ENCODE results near the gene CATSPERB.
A peak's percentile ranks its signal among the peaks of the same experiment; 100 is the strongest.
"Not testable (repeated sequence)": the region's sequence is repeated elsewhere in the genome, so short reads cannot be mapped to it uniquely, and the experiment has no call there.

Gene CATSPERB

DNA sequence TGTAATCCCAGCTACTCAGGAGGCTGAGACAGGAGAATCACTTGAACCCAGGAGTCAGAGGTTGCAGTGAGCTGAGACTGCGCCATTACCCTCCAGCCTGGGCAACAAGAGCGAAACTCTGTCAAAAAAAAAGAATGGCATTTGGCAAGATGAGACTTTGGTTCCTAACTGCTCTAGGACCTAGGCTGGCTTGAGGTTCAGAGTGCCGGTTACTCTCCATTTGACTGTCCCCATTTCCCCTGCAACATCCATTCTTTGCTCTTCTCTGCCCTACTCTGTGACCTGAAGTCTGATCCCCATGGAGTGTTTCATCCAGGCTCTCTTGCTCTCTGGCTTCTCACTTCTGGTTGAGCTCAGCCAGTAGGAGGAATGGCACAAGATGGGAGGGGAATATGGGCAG, 195.6 kb downstream of the CATSPERB start:
- Histone ChIP-seq H3K36me3 (ENCODE audit: control insufficient read depth in 2 of 2, insufficient read depth in 1 of 2, low read length in 2 of 2) (no peaks in the 10 kb centered on the region), H3K27ac (ENCODE audit: extremely low read depth, low read depth, low read length) (no peak overlapping the region), H3K4me1 (ENCODE audit: control insufficient read depth, insufficient read depth, low read length) (no peaks in the 10 kb centered on the region), H3K4me3 (ENCODE audit: low read depth, low read length) (no peak overlapping the region), H3K9me3 (ENCODE audit: control insufficient read depth, insufficient read depth, low read depth, low read length) (no peaks in the 10 kb centered on the region)
- no peak for TF ChIP-seq MEIS1 (CRISPR knock-in tag; IDR thresholded peaks at IDR 0.05; ENCODE audit: borderline replicate concordance)
- no peak for TF ChIP-seq SP7 (tag by site-specific recombination; IDR thresholded peaks at IDR 0.05)
- TF ChIP-seq ZNF26 (tag by site-specific recombination; IDR thresholded peaks at IDR 0.05): no peak
- TF ChIP-seq GLI2 (tag by site-specific recombination; IDR thresholded peaks at IDR 0.05; ENCODE audit: borderline replicate concordance, low read depth): no peak
- no peak for TF ChIP-seq ZNF404 (tag by site-specific recombination; IDR thresholded peaks at IDR 0.05)
- no peak for TF ChIP-seq ZNF544 (tag by site-specific recombination; IDR thresholded peaks at IDR 0.05)
- TF ChIP-seq ZFP37 (tag by site-specific recombination; IDR thresholded peaks at IDR 0.05): no peak
- no peak for TF ChIP-seq ZNF391 (tag by site-specific recombination; IDR thresholded peaks at IDR 0.05; ENCODE audit: borderline replicate concordance, low read depth)
- TF ChIP-seq ZNF184 (tag by site-specific recombination; IDR thresholded peaks at IDR 0.05): no peak
- no peak for TF ChIP-seq ZNF654 (tag by site-specific recombination; IDR thresholded peaks at IDR 0.05; ENCODE audit: low read depth)
- no peak for TF ChIP-seq ZNF501 (tag by site-specific recombination; IDR thresholded peaks at IDR 0.05)
- TF ChIP-seq ZNF138 (tag by site-specific recombination; IDR thresholded peaks at IDR 0.05; ENCODE audit: borderline replicate concordance): no peak
- TF ChIP-seq ZNF362 (tag by site-specific recombination; IDR thresholded peaks at IDR 0.05): no peak
- ChIA-PET POLR2A (no interaction called here), CTCF (no interaction called here)

DNA sequence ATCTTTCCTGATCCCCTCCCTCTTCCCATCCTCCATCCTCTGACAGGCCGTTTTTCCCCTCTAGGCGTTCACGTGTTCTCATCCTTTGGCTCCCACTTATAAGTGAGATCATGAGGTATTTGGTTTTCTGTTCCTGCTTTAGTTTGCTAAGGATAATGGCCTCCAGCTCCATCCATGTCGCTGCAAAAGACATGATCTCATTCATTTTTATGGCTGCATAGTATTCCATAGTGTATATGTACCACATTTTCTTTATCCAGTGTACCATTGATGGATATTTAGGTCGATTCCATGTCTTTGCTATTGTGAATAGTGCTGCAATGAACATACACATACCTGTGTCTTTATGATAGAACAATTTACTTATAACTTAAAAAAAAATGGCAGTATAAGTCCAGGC, 197.8 kb downstream of the CATSPERB start:
- CTCF ChIA-PET: interaction anchor here (0.9 kb wide), 1 partner anchor 377 kb away, joined by 3 read pairs; no protein-coding TSS in a partner anchor
- POLR2A ChIA-PET; H3K4me1 ChIP-seq (ENCODE audit: control insufficient read depth, insufficient read depth, low read length); H3K36me3 ChIP-seq (ENCODE audit: control insufficient read depth in 2 of 2, insufficient read depth in 1 of 2, low read length in 2 of 2); H3K9me3 ChIP-seq (ENCODE audit: control insufficient read depth, insufficient read depth, low read depth, low read length); H3K27ac ChIP-seq (ENCODE audit: extremely low read depth, low read depth, low read length); H3K4me3 ChIP-seq (ENCODE audit: low read depth, low read length): not testable (repeated sequence)
- peak; percentile 74 for TF ChIP-seq ZNF146 (tag by site-specific recombination; IDR thresholded peaks at IDR 0.05)

DNA sequence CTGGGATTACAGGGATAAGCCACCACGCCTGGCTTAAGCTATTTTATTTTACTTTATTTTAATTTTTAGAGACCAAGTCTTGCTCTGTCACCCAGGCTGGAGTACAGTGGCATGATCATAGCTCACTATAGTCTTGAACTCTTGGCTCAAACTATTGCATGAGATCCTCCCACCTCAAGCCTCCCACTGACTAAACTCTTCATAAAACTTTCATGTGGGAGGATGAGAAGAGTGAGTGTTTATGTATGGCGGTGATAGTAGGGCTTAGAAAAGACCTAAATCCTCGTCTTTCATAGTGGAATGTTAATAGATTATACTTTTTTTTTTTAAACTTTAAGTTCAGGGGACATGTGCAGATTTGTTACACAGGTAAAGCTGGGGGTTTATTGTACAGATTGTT, 198.3 kb downstream of the CATSPERB start:
- Histone ChIP-seq H3K36me3 (ENCODE audit: control insufficient read depth in 2 of 2, insufficient read depth in 1 of 2, low read length in 2 of 2) (no peaks in the 10 kb centered on the region), H3K4me1 (ENCODE audit: control insufficient read depth, insufficient read depth, low read length) (no peaks in the 10 kb centered on the region), H3K9me3 (ENCODE audit: control insufficient read depth, insufficient read depth, low read depth, low read length) (no peaks in the 10 kb centered on the region), H3K4me3 (ENCODE audit: low read depth, low read length) (no peak overlapping the region), H3K27ac (ENCODE audit: extremely low read depth, low read depth, low read length) (no peak overlapping the region)
- POLR2A ChIA-PET: no interaction called here
- CTCF ChIA-PET: no interaction called here
- TF ChIP-seq EGR2 (tag by site-specific recombination; IDR thresholded peaks at IDR 0.05; ENCODE audit: low read depth) (peak; percentile 86), ZFHX2 (tag by site-specific recombination; conservative IDR thresholded peaks at IDR 0.05) (peak; percentile 87), ZNF488 (tag by site-specific recombination; IDR thresholded peaks at IDR 0.05) (no peak)

Measured in HEK293 (cell line).